GM19395 (cell line): ENCODE data around the gene LRRC37A2.
"Not testable (repeated sequence)": the region's sequence is repeated elsewhere in the genome, so short reads cannot be mapped to it uniquely, and the experiment has no call there.

ENCODE experiments used
- ATAC-seq: cut with Tn5 transposase; IDR thresholded peaks from one replicate; pipeline ENCODE4 v1.9.1; 2021; ENCODE audit warnings: mild to moderate bottlenecking, moderate library complexity; ENCODE audit not compliant: unreplicated experiment

The LRRC37A2 gene

DNA sequence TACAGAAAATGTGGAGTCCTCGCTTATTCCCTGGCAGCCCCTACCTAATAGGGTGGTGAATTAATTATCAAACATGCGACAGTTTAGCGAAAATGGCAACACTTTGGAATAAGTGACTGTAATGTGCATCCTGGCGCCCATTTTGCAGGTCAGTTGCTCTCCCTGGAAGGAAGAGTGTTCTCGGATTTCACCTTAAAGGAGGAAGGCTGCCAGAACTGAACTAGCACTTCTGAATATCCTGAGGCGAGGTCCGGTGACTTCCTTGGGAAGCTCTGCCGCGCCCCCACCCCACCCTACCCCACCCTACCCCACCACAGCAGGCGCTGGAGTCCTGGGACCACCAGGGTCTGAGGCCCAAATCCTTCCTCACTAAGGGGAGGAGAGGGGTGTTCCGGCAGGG, at the start of gene LRRC37A2:
LRRC37A2 (plus strand) TSS at position 301 of the 400 bp plus-strand sequence. CDS start 245 bp downstream, outside the sequence.
- ATAC-seq = not testable (repeated sequence)

DNA sequence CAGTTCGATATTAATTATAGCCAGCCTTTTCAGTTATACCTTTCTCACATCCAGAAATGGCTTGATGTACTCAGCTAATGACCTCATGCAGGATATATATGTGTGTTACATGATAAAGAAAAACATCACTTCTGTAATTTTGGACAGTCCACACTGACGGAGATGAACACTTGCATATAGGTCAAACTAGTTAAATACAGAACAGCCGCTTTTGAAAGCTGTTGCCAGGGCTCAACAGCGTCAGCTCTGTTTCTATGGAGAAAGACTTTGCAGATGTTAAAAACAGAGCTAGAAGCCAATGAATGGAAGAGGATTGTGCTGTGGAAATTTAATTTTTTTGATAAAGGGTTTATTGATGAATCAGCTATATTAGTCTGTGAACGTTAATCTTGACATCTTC, 44.6 kb upstream of the LRRC37A2 start:
- ATAC-seq = not testable (repeated sequence)

DNA sequence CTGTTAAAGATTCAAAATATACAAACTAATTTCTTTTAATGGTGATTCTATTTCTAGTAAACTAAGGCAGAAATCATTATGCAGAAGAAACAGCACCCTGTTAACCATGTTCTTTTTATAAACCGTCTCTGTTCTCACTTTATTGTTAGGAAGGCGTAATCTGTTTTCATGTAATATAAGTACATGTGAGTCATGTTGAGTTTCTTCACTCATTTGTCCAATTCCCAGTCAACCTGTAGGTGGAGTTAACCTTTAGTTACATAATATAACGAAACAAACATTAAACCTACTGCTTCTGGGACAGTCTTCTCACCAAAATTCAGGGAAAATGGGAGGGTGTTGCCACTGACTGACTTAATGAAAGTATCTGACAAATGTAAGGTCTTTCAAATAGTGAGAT, 37.8 kb upstream of the LRRC37A2 start:
- ATAC-seq = not testable (repeated sequence)

DNA sequence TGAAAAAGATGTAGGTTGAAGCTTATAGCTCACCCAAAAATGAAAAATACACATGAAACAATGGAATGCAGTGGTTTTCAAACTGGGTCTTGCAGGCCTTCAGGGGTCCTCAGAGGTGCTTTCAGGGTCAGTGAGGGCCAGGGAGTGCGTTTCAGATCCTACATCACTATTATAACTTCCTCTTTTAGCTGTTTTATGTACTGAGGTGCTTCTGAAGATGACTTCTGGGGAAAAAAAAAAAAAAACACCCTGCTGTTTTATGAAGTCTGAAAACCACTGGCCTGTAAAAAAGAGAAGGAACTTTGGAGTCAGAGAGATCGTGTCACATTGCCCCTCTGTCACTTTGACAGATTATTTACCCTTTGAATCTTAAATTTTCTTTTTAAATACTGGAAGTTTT, 36.7 kb upstream of the LRRC37A2 start:
- ATAC-seq = not testable (repeated sequence)

DNA sequence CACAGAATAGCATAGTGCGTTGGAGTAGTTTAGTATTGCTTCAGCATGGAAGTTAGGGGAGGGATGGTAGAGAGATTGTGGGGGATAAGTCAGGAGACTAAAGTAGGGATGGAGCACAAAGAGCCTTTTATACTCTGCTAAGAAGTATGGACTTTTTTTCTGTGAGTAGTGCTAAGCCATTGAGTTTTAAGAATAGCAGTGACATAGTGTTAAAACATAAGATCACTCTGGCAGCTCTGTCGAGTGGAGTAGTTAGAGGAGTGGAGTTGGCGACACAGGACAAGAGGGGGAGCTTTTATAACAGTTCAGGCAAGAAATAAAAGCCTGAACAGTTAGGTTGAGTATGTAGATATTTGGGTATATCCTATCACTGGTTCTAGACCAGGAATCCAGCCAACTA, 33.4 kb upstream of the LRRC37A2 start:
- ATAC-seq = not testable (repeated sequence)

DNA sequence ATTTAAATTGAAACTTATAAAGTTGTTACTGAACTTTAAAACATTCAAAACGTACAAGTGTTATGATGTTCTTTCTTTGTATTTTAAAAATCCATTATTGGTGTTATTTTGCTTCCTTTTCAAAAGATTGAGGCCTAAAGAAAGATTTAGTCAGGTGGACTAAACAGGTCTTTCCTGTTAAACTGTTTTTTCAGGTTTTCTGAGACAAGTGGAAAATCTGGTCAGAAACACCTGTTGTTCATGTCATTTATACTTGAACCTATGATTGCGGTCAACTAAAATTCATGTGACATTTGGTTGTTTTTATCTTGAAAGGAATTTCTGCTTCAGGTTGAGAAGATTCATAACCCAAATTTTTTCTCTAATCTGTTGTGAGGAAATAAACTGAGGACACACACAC, 31.0 kb upstream of the LRRC37A2 start:
- ATAC-seq = not testable (repeated sequence)

DNA sequence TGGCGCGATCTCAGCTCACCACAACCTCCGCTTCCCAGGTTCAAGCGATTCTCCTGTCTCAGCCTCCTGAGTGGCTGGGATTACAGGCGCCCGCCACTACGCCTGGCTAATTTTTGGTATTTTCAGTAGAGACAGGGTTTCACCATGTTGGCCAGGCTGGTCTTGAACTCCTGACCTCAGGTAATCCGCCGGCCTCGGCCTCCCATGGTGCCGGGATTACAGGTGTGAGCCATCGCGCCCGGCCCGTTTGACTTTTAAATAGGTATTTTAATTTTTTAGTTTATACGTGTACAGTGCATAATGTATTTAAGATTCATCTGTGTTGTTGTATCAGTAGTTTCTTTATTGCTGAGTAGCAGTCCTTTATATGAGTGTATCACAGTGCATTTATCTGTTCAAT, 20.2 kb upstream of the LRRC37A2 start:
- ATAC-seq = not testable (repeated sequence)

DNA sequence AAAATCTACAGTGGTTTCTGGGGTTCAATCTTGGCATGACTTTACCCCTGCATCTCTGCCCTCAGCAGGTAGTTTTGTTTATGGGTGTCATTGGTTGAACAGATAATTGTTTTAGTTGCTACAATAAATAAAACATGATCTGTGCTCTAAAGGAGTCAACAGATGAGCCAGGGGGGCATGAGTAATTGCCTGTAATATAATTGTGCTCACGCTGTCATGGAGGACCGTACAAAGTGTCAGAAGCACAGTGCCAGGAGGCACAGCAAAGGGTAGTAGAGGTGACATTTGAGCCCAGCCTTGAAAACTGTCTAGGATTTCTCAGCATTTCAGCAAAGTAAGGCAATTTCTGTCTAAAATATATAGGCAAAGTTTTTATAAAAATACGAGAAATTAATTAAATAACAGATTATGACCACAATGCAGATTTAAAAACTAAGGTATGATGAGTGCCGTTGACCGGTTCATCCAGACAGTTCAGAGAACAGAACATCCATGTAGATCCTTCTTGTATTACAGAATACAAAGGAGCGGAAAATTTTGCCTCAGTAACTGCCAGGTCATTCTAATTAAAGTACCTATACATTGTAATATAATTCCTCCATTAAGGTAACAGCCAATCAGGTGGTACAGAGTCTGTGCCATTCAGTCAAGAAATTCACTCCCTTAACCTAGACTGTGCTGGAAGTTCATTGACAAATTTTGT, 12.7 kb upstream of the LRRC37A2 start:
- not testable (repeated sequence) for ATAC-seq

DNA sequence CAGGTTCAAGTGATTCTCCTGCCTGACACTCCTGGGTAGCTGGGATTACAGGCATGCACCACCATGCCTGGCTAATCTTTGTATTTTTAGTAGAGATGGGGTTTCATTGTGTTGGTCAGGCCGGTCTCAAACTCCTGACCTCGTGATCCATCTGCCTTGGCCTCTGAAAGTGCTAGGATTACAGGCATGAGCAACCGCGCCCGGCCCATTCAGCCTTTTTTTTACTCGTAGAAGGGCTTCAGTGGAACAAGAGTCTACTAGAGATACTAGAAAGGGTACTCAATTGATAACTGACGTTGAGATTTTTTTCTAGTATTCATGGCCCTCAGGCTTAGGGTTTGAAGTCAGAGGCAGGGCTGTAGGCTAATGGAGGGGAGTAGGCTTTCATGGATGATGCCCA, 6.4 kb upstream of the LRRC37A2 start:
- ATAC-seq = not testable (repeated sequence)

DNA sequence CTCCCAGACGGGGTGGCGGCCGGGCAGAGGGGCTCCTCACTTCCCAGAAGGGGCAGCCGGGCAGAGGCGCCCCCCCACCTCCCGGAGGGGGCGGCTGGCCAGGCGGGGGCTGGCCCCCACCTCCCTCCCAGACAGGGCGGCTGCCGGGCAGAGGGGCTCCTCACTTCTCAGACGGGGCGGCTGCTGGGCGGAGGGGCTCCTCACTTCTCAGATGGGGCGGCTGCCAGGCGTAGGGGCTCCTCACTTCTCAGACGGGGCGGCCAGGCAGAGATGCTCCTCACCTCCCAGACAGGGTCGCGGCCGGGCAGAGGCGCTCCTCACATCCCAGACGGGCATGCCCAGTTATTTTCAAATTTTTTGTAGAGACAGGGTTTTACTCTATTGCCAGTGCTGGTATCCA, 22.4 kb downstream of the LRRC37A2 start:
- not testable (repeated sequence) for ATAC-seq

DNA sequence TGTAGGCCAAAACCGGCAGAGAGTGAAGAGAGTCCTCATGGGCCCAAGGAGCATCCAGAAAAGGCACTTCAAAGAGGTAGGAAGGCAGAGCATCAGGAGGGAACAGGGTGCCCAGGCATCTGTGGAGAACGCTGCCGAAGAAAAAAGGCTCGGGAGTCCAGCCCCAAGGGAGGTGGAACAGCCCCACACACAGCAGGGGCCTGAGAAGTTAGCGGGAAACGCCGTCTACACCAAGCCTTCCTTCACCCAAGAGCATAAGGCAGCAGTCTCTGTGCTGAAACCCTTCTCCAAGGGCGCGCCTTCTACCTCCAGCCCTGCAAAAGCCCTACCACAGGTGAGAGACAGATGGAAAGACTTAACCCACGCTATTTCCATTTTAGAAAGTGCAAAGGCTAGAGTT, 36.3 kb downstream of the LRRC37A2 start:
- not testable (repeated sequence) for ATAC-seq

DNA sequence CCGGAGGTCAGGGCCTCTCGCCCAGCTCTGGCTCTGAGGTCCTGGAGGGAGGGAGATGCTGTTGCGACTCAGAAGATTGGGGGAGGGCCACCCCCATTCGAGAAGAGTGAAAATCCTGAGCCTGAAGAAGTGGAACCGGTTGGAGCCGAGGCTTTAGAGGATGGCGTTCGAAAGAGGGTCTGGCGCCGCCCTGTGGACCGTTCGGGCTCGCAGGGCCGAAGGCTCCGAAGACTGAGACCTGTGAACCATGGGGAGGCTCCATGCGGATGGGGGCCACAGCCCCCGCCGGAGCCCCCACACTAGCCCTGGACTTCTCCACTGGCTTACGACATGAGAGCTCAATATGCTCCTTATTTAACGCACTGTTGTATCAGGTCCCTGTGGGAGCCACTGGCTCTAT, 46.9 kb downstream of the LRRC37A2 start:
- not testable (repeated sequence) for ATAC-seq

DNA sequence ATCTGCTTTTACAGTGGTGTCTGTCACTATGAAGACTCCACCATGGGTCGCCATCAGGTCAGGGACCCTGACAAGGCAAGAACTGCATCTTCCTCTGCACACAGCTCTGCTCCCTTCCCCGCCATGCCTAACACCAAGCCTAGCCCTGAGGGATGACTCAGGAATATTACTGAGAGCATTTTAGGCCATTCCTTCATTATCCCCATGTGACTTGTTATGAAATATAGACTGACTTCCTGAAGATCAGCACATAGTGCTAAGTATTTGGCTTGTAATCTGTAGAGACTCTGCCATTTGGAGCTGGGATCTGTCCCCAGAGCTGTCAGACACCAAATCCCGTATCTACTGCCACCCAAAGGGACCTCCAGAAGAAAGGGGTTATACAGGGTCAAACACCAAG, 47.8 kb downstream of the LRRC37A2 start:
- not testable (repeated sequence) for ATAC-seq

DNA sequence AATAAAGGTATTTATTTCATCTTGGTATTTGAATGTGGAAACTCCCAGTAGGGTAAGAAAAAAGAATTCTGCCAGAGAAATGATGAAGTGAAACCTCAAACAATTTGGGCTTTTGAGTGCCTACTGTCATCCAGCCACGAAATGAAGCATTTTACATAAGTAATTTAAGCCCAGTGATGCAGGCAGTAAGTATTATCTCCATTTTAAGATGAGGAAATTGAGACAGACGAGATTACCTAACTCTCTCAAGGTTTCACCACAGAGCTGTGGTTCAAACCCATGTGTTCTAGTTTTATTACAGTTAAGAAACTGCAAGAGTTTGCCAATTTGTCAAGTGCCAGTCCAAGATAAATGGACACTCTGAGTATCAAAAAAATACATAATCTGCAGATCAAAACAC, 54.0 kb downstream of the LRRC37A2 start:
- not testable (repeated sequence) for ATAC-seq

DNA sequence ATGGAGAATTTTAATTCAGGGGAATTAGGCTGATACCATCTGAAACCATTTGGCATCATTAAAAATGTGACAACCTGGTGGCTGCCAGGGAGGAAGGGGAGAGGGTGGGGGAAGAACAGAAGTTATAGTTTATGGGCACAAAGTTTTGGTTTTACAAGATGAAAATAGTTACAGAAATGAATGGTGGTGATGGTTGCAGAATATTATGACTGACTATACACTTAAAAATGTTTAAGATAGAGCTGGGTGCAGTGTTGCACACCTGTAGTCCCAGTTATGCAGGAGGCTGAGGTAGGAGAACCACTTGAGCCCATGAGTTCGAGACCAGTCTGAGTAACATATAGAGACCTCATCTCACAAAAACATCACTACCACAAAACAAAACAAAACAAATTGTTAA, 54.7 kb downstream of the LRRC37A2 start:
- ATAC-seq = not testable (repeated sequence)

DNA sequence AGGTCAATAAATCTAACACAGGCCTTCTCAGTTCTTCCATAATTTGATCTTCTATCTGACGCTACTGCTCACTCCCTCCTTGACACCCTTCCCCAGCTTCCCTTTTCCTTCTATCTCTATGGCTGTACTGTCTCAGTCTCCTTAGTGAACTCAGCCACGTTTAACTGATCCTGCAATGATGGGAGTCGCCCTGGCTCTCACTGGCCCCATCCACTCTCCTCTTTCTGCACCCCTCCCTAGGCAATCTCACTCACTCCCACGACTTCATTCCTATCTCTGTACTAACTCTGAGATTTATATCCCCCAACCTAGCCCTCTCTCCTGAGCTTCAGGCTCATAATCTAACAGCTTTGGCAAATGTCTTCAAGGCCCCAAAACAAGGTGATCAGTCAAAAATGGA, 59.5 kb downstream of the LRRC37A2 start:
- not testable (repeated sequence) for ATAC-seq

DNA sequence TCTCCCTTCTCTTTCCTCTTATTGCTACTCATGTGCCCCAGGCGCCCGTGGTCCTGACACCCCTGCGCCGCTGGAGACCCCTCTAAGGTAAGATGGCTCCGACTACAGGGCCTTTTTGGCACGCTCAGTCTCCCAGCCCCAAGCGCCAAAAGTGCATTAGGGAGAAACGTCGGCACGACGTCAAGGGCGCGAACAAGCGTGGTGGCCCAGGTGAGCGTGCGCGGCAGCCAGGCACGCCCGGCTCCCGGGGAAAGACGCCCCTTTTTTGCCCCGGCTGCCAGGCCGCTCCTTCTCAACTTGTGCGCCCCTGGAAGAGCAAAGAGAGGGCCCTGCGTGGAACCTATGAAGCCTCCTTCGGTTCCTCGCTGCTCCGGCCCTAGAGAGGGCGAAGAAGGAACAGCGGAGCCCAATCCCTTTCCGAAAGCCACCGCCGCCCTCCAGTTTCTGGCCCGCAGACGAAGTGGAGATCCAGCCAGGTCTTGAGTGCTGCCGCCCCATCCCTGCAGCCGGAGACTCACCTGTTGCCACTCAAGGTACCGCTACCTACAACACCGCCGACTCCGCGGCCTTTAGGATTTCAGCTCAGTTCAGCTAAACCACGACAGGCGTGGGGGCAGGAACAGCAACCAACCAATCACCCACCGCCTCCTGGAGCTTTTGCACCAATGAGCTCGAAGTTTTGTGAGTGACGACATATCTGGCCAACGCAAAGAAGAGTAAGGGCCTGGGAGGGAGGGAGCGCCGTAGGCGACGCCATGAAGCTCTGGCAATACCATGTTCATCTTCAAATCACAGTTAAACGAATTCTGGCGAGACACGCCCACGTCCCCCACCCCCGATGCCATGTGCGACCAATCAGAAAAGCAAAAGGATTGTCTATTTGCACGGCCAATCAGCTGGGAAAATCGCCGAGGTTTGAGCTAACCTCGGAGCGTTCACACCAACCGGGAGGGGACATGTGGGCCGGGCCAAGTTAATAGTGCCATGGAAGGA, 67.1 kb downstream of the LRRC37A2 start, which contains the start of gene ARL17A:
ARL17A (minus strand) TSS at position 609 of the 993 bp plus-strand sequence. CDS start 3,369 bp downstream, outside the sequence.
- peak; percentile 86 for ATAC-seq

DNA sequence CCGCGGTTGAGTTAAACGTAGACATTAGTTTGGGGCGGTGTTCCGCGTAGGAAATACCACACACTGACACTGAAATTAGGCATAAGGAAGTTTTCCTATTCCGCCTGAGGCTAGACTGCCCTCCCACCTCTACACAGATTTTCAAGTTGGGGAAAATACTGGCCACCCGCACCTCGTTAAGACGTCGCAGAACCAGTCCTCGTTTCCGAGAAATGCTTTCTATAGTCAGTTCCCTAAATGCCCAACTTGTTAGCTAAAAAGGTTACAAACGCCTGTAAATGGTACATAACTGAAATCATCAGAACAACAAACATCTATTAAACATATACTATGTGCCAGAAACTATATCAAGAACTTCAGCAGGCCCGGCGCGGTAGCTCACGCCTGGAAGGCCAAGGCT, 67.8 kb downstream of the LRRC37A2 start:
- not testable (repeated sequence) for ATAC-seq

DNA sequence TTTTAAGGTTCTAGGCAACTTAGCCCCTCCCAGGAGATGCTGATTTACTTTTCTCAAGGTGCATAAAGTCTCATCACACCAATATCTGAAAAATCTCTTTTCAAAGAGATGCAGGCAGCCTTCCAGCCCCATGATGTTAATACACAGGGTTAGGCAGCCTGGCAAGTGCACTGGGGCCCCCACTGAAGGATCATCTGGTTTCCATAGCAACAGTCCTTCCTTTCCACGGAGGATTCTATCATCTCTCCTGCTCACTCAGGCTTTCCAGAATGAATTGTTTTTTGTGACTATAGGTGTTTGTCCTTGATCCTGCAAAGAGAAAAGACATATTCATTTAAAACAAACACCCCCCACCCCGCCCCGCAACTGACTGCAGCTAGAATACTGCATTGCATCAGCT, 73.2 kb downstream of the LRRC37A2 start:
- ATAC-seq = not testable (repeated sequence)

DNA sequence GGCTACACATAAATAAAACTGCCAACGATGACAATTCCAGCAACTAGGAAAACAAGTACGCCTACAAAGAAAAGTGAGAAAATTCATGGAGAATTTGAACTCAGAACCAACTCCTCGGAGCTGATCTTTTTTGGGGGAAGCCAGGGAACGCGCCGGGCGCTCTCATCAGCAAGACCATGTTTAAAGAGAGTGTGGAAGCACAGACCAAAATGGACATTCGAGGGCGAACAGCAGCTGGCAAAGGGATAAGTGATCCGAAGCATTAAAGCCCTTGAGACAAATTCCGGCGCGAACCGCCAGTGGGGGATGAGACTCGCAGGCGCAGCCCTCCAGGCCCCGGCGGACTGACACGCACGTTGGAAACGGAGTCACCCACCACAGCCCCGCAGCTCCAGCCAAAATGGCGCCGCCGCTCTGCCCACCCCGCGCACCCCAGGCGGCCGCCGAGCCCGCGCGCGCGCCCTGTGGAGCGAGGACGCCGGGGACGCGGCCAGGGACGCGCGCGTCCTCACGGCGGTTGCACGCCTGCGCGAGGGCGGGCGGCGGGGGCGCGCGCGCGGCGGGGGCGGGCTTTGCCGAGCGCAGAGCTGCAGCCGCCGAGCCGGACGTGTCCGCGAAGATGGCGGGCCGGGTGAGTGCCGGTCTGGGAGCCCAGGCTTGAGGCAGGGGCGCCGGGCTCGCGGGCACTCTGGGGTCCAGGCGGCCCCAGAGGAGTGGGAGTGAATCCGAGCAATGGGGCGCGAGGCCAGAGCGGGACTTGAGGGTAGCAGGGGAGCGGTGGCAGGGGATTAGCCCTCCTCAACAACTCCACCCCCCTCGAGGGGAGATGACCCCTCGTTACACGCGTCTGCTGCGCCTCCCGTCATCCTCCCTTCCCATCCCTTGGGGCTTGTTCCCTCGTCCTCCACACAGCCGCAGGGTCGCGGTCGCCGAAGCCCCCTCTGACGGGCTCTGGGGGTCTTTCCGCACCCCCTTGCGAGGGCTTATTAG, 78.2 kb downstream of the LRRC37A2 start, which contains the start of gene NSF:
NSF (plus strand) TSS at position 513 of the 990 bp plus-strand sequence; CDS start at position 620, 107 bp downstream.
- peak; percentile 61 for ATAC-seq
